Prostate gland (tissue), 2 donors: Measurements from ENCODE around the gene TNXB. TPM values are rescaled to one million over a fixed set of nuclear protein-coding genes. Genes with fewer than 3 reads are reported as not detected.

ENCODE experiments used
- DNase-seq: peaks from one replicate; pipeline ENCODE4 v3.0.0-alpha.2; 2019; ENCODE audit warnings: low spot score
- H3K27ac ChIP-seq, 2 donors: fragments of 200-600 bp; sonication (generic); 2 replicates each; pipeline ENCODE4 v1.5.1; 2017 to 2019
- H3K27me3 ChIP-seq: fragments of 200-600 bp; sonication (generic); replicated peaks from 2 replicates; pipeline ENCODE4 v1.5.1; 2019; ENCODE audit not compliant: insufficient read depth
- H3K36me3 ChIP-seq, 2 donors: fragments of 200-600 bp; sonication (generic); 1 replicate in 1 of 2; 2 replicates in 1 of 2; pipeline versions ENCODE4 v1.5.1 to v1.8.1; 2017 to 2019
- H3K4me1 ChIP-seq: fragments of 200-600 bp; sonication (generic); replicated peaks from 2 replicates; pipeline ENCODE4 v1.5.1; 2019
- H3K4me3 ChIP-seq, 2 donors: fragments of 200-600 bp; sonication (generic); 2 replicates each; pipeline ENCODE4 v1.5.1; 2017 to 2019
- H3K9me3 ChIP-seq: fragments of 200-600 bp; sonication (generic); 2 replicates; pipeline ENCODE4 v1.5.1; 2017
- CTCF ChIP-seq, 4 experiments: fragments of 200-600 bp in 2 of 4; fragments of 450-650 bp in 2 of 4; sonication (generic) in 2 of 4; IDR thresholded peaks; 1 replicate in 3 of 4; 2 replicates in 1 of 4; pipeline ENCODE4 v1.5.1; 2016 to 2019; ENCODE audit warnings: antibody characterized with exemption in 4 of 4, mild to moderate bottlenecking in 2 of 4, moderate library complexity in 2 of 4
- POLR2A ChIP-seq: fragments of 450-650 bp; IDR thresholded peaks from one replicate; pipeline ENCODE4 v1.6.1; 2016; ENCODE audit warnings: antibody characterized with exemption, mild to moderate bottlenecking
- POLR2AphosphoS5 ChIP-seq: sonication (generic); formaldehyde crosslinking; IDR thresholded peaks from one replicate; pipeline ENCODE4 v1.6.1; 2017; ENCODE audit warnings: antibody characterized with exemption
- WGBS: methylation state at CpG from one replicate; pipeline ENCODE4 v1.1.5; 2018; 5-methylcytosine and 5-hydroxymethylcytosine counted together
- intact Hi-C: fragments of 100-400 bp; cut with DNase I; formaldehyde crosslinking; loops from one replicate; pipeline ENCODE4 v1.14.2; 2022
- total RNA-seq, 2 donors: library from RNA; depleted of rRNA; stranded (reverse); fragments of >200 nt; gene quantifications; one replicate each; pipeline ENCODE4 v1.1.0, GENCODE V29; 2016

TNXB gene
- total RNA-seq, 2 donors from 2014 or later = 18.5 to 29.1 TPM

- intact Hi-C loops = no loop called here
- 21% methylated on average over 8 of the region's 8 CpGs for WGBS
- no peaks in the 10 kb centered on the region for H3K4me1 ChIP-seq
- no peak for DNase-seq
- peaks cover 4% of the 10 kb centered on the region for H3K27me3 ChIP-seq
- no peaks in the 10 kb centered on the region for H3K36me3 ChIP-seq
- TF ChIP-seq POLR2A (no peak), POLR2AphosphoS5 (peak; percentile 10), CTCF (IDR thresholded peaks at IDR 0.05) (no peak)
- no peaks in the 10 kb centered on the region for H3K9me3 ChIP-seq
- H3K27ac ChIP-seq = peak overlapping the region; percentile 51 to 53
- H3K4me3 ChIP-seq = no peak overlapping the region
Measured at GRCh38 chr6:32092760-32093497, 16.2 kb downstream of the TNXB start.

GRCh38 chr6:32089082-32089828 lies 19.9 kb downstream of the TNXB start:
- DNase-seq = no peak
- no peak overlapping the region for H3K4me3 ChIP-seq
- H3K27ac ChIP-seq = no peak overlapping the region
- intact Hi-C loops = no loop called here
- no peaks in the 10 kb centered on the region for H3K4me1 ChIP-seq
- 91% methylated on average over 10 of the region's 10 CpGs for WGBS
- H3K9me3 ChIP-seq = no peaks in the 10 kb centered on the region
- H3K36me3 ChIP-seq = no peaks in the 10 kb centered on the region
- TF ChIP-seq POLR2A (no peak), POLR2AphosphoS5 (no peak), CTCF (IDR thresholded peaks at IDR 0.05) (no peak)
- no peaks in the 10 kb centered on the region for H3K27me3 ChIP-seq

DNA sequence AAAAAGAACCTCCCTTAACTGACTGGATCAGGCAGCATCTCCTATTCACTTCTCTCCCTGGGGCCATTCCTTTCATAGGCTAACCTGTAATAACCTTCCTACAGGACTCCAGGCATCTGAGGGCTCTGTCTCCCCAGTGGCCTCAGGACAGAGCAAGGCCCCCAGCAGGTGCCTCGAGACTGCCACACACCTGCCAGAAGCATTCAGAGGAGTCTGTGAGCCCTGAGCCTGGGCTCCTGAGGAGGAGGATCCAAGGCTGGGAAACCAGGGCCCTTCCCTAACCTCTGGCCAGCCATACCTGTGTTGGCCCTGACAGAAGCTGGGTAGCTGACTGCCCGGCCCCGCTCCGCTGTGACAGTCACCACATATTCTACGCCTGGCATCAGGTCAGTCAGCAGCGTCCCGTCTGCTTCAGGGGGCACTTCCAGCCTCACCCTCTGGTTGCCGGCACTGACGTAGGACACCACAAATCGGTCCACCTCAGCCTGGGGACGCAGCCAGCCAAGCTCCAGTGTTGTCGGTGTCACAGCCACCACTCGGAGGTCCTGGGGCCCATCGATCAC lies 20.6 kb downstream of the TNXB start:
- no peak overlapping the region for H3K4me3 ChIP-seq
- no peak for DNase-seq
- no peaks in the 10 kb centered on the region for H3K9me3 ChIP-seq
- 97% methylated on average over 14 of the region's 14 CpGs for WGBS
- peak overlapping the region in 1 of 2 donors; percentile 63 for H3K27ac ChIP-seq
- H3K36me3 ChIP-seq = no peaks in the 10 kb centered on the region
- TF ChIP-seq POLR2AphosphoS5 (no peak), POLR2A (no peak), CTCF (IDR thresholded peaks at IDR 0.05) (no peak)
- H3K4me1 ChIP-seq = no peaks in the 10 kb centered on the region
- intact Hi-C loops = no loop called here
- H3K27me3 ChIP-seq = no peaks in the 10 kb centered on the region

DNA sequence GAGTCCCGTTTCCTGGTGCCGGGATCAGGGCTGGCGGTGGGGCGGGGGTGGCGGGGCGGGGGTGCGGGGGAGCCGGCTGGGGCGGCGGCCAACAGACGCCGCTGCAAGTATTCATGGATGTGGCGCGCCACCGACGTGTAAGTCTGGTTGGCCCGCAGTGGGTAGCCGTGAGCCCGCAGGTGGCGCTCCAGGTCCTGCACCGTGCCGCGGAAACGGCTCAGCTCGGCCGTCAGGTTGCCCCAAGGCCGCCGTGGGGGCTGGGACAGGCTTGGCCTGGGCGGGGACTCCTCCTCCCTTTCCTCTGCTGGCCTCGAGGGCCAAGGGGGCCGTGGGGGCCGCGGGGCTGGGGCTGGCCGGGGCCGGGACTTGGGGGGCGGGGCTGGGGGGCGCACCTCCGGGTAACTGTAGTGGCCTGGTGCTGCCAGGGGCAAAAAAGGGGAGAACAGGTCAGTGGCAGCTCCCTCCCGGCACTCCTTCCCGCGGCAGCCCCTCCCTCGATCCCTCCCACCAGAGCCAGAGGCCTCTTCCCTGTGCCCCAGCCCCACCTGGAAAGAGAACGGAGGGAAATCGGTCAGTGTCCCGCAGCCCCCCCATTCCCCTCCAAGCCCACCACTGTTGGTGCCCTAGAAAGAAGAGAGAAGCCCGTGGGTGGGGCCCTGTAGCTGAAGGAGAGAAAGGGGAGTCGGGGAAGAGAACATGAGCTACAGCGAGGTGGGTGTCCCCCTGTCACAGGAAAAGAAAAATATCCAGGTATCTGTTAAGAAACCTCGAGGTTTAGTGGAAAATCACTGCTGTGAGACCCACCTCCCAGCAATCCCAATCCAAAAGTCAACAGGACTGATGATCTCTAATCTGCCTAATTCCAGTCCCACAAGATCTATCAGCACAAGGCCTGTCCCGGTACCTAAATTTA lies 21.3 kb downstream of the TNXB start:
- peak; percentile 73 for DNase-seq
- 19% methylated on average over 28 of the region's 50 CpGs for WGBS
- Histone ChIP-seq H3K9me3 (no peaks in the 10 kb centered on the region), H3K36me3 (no peaks in the 10 kb centered on the region), H3K27ac (peak overlapping the region; percentile 59 to 63), H3K27me3 (no peaks in the 10 kb centered on the region), H3K4me3 (peak overlapping the region in 1 of 2 donors; percentile 7), H3K4me1 (no peaks in the 10 kb centered on the region)
- TF ChIP-seq POLR2A (no peak), CTCF (IDR thresholded peaks at IDR 0.05) (peak; percentile 36 to 78 (median 59)), POLR2AphosphoS5 (peak; percentile 48)
- intact Hi-C loops = loop anchor here (1.0 kb wide), 1 partner anchor 25 kb away; no protein-coding TSS in a partner anchor
